NOMO-1 (cell line): ENCODE results near the gene SP140.

Source experiments
- DNase-seq, 2 experiments: peaks; one replicate each; lab custom pipeline; 2025; ENCODE audit not compliant: unreplicated experiment in 2 of 2; lab: John Stamatoyannopoulos, UW

Gene SP140

DNA sequence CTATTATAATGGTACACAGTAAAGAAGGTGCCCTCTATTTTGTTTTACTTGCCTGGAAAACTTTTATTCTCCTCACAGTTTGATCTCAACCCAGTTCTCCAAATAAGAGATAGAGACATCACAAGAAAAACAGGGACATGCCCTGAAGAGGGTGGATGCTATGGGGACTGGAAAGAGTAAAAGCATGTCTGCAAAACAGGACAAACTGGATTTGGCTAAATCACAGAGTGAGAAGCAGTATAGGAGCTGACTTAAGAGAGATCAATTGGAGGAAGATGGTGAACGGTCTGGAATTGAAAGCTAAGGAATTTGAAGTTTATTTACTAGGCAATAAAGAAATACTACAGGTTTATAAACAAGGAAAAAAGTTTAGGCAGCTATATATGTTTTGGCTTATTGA, 134.5 kb downstream of the SP140 start:
- no peak for DNase-seq

DNA sequence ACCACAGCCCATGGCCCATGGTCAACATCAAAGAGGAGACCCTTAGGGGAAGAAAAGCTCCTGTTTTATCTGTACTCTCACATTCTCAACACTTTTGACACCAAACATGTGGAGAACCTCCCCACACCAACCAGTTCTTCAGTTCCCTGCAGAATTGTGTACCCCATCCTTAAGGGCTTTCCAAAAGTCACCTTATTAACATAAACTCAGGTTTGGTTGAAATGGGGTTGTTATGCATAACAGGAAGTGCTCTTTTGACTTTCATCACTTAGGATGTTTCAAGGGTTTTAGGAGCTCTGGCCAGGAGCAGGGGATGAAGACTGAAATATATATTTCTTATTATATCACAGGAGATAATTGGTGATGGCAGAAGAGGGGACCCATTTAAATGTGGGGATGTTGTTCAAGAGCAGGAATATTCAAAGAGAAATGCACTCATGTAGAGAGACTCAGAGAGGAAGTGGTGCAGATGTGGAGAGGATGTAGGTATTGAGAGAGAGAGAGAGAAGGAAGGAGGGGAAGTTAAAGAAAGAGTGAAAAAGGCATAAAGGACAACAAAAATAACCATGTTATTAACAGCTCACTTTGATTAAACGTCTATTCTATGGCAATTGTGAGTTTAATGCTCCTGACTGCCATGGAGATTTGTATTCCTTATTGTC, 136.6 kb downstream of the SP140 start:
- DNase-seq, result peak in 1 of 2 experiments; percentile 21
